C4-2B (cell line): ENCODE measurements around the gene C4orf50.

ENCODE experiments used
- H3K27ac ChIP-seq: fragments of 450-650 bp; 2 replicates; pipeline ENCODE4 v1.5.1; 2017
- ZFX ChIP-seq: fragments of 450-650 bp; IDR thresholded peaks from 2 replicates; pipeline ENCODE4 v1.6.1; 2017
- TF ChIP-seq, protein P1 (sequence below): fragments of 450-650 bp; conservative IDR thresholded peaks from 2 replicates; pipeline ENCODE4 v1.5.1; 2017; ENCODE audit warnings: mild to moderate bottlenecking

The C4orf50 gene

DNA sequence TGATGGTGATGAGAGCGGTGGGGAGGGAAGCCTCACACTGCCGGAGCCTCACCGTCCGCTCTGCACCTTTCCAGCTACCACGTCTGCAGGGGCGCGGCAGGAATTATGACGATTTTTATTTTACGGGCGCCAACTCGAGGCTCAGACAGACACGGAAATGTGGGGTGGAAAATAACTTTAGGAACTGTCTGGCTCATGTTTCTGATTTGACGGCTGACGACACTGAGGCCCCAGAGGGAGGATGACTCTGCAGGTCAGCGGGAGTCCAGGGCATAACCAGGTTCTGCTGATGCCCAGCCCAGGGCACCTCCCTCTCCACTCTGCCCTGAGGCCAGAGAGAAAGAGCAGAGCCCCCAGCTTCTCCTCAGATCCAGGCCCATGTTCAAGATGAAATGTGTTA is 43.9 kb downstream of the C4orf50 start:
- TF ChIP-seq, protein P1, sequence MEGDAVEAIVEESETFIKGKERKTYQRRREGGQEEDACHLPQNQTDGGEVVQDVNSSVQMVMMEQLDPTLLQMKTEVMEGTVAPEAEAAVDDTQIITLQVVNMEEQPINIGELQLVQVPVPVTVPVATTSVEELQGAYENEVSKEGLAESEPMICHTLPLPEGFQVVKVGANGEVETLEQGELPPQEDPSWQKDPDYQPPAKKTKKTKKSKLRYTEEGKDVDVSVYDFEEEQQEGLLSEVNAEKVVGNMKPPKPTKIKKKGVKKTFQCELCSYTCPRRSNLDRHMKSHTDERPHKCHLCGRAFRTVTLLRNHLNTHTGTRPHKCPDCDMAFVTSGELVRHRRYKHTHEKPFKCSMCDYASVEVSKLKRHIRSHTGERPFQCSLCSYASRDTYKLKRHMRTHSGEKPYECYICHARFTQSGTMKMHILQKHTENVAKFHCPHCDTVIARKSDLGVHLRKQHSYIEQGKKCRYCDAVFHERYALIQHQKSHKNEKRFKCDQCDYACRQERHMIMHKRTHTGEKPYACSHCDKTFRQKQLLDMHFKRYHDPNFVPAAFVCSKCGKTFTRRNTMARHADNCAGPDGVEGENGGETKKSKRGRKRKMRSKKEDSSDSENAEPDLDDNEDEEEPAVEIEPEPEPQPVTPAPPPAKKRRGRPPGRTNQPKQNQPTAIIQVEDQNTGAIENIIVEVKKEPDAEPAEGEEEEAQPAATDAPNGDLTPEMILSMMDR: no peak
- TF ChIP-seq ZFX: no peak

DNA sequence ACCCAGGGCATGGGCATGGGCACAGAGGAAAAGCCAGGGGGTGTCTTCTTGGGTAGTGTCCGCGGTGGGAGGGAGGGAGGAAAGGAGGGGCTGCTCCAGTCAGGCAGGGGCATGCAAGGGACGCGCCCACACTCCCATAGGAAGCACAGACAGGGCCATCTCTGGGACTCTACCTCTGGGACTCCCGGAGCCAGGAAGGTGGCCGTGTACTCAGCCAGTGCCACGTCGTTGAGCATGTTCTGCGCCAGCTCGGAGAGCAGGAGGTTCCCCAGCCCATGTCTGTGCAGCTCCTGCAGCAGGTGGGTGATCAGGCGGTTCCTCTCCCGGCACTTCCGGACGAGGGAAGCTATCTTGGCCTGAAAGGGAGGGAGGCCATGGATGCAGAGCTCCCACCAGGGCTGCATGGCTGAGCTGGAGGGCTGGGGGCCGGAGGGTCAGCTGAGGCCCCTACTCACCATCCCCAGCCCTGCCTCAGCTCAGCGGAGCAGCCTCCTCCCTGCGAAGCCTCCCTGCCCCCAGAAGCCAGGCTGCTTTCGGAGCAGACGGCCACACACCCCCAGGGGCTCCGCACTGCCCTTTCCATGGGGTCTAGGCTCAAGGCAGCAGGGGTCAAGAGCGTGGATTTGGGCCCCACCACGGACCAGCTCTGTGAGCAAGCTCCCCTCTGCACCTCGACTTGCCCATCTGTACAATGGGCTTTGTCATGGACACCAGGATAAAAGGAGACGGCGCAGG is 44.6 kb downstream of the C4orf50 start:
- H3K27ac ChIP-seq: no peak overlapping the region
- TF ChIP-seq, protein P1: no peak
- TF ChIP-seq ZFX: no peak

More for the DNA sequence above, 43.9 kb downstream of the C4orf50 start:
- no peak overlapping the region for H3K27ac ChIP-seq

DNA sequence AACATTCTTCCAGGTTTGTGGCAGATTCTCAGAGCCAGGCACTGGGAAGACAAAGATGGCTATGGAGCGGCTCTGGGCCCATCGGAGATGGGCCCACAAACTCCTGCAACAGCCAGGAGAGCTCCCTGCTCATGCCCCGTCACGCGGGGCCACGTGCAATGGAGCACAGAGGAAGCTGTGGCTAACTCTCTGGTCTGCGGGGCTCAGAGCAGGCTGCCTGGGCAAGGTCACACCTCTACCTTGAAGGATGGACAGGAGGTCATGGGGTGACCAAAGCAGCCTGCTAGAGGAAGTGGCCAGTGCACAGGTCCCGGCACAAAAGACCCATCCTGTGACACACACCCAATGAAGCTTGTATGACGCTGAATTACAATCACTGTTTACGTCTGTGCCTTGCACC is 45.2 kb downstream of the C4orf50 start:
- no peak overlapping the region for H3K27ac ChIP-seq
- TF ChIP-seq, protein P1: no peak
- TF ChIP-seq ZFX: no peak

DNA sequence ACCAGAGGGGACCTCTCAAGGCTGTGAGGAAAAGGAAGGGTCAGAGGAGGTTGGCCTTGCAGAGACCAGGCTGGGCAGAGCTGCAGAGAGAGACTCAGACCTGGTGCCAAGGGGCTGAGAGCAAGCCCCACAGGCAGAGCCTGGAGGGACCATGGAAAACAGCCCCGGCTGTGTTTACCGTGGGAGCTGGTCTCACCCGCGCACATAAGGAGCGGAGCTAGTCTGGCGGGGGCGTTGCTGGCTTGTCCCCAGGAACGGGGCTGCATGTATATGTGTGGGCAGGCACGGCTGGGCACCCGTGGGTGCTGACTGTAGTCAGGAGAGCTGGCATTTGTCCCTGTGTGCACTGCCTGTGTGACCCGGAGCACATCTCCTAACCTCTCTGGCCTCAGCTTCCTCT is 45.7 kb downstream of the C4orf50 start:
- TF ChIP-seq, protein P1: no peak
- no peak for TF ChIP-seq ZFX
- H3K27ac ChIP-seq: no peak overlapping the region

DNA sequence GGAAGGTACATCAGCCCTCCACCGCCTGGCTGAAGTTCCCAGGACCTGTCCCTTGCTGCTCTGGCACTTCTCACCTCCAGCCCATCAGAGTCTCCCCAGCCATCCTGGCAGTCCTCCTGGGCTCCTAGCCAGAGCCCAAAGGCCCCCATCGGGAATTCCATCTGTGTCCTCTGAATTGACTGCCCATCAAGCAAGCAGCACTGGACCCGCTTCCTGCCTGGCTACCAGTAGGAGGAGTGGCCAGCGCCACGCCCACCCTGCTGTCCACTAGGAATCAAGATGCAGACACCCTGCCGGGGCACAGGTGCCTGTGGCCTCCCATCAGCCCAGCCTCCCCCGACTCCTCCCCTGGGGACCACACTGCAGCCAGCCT is 47.2 kb downstream of the C4orf50 start:
- TF ChIP-seq ZFX: no peak
- TF ChIP-seq, protein P1: no peak
- H3K27ac ChIP-seq: no peak overlapping the region

DNA sequence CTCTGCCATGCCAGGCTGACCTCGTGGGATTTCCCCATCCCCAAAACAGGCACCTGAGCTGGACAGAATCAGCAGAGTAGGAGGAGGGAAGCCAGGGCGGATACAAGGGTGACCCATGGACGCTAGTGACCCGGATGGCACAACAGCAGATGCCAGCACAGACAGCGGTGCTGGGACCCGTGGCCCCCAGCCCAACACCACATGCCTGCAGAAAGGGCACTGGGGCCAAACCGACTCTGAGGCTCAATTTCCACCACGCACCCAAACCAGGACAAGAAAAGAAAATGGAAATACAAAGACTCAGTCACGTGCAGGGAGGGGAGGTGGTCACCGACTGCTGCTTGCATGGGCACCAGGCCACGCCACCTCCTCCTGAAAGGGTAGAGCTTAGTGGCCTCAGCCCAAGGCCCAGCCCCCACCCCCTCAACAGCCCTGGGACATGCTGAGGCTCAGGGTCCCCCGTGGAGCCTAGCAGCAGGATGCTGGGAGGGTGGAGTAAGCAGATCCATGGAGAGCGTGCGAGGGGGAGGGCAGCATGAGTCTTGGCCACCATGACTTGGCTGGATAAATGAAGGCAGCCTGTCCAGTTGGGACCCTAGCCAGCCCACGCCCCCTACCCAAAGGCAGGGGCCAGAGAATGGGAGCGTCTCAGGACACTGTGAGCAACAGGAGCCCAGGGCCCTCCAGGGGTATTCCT is 47.7 kb downstream of the C4orf50 start:
- TF ChIP-seq, protein P1: no peak
- TF ChIP-seq ZFX: no peak
- H3K27ac ChIP-seq: no peak overlapping the region

DNA sequence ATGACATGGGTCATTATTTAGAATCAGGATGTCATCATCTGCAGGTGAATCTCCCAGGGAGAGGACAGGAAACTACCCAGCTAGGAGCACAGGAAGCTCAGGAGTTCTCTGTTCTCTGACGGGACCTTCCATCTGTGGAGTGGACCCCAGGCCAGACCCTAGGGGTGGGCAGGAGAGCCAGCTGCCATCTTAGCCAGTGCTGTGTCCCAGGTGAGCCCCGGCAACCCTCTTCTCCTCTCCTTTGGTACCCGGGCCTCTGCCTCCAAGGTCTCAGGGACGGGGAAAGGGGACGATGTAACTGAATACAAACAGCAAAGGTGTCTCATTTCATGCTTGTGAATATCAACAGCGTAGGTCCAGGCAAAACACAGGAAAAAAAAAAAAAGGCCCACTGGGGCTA is 48.5 kb downstream of the C4orf50 start:
- H3K27ac ChIP-seq: no peak overlapping the region
- no peak for TF ChIP-seq ZFX
- TF ChIP-seq, protein P1: no peak
